MM.1S (cell line): ENCODE results near the gene UBE2D2.

Experiments used
- DNase-seq: peaks from one replicate; pipeline ENCODE4 v3.0.0-alpha.2; 2015
- H2AFZ ChIP-seq: fragments of 300-600 bp; sonication (generic); 2 replicates; pipeline ENCODE4 v1.6.0; 2016; ENCODE audit warnings: antibody characterized with exemption, low read length
- H3F3A ChIP-seq: fragments of 300-600 bp; sonication (generic); 2 replicates; pipeline ENCODE4 v1.6.1; 2016; ENCODE audit warnings: mild to moderate bottlenecking, antibody characterized with exemption, low read length, moderate library complexity, mixed read lengths; ENCODE audit not compliant: insufficient read depth
- H3K27ac ChIP-seq: fragments of 300-600 bp; sonication (generic); 2 replicates; pipeline ENCODE4 v1.5.1; 2016; ENCODE audit warnings: mild to moderate bottlenecking, low read length
- H3K27me3 ChIP-seq: fragments of 300-600 bp; sonication (generic); replicated peaks from 2 replicates; pipeline ENCODE4 v1.6.0; 2016; ENCODE audit warnings: low read length; ENCODE audit not compliant: insufficient read depth
- H3K36me3 ChIP-seq: fragments of 300-600 bp; sonication (generic); replicated peaks from 2 replicates; pipeline ENCODE4 v1.6.1; 2016; ENCODE audit warnings: mild to moderate bottlenecking, low read length, mixed read lengths; ENCODE audit not compliant: insufficient read depth
- H3K4me1 ChIP-seq: fragments of 300-600 bp; sonication (generic); 2 replicates; pipeline ENCODE4 v1.6.1; 2016; ENCODE audit warnings: low read length, mixed read lengths
- H3K4me2 ChIP-seq: fragments of 300-600 bp; sonication (generic); 2 replicates; pipeline ENCODE4 v1.6.0; 2016; ENCODE audit warnings: low read depth, low read length
- H3K4me3 ChIP-seq: fragments of 300-600 bp; sonication (generic); 2 replicates; pipeline ENCODE4 v1.5.1; 2016; ENCODE audit warnings: low read length, mixed read lengths
- H3K79me2 ChIP-seq: fragments of 300-600 bp; sonication (generic); 2 replicates; pipeline ENCODE4 v1.6.1; 2016; ENCODE audit warnings: mixed run types, low read length, mixed read lengths
- H3K9ac ChIP-seq: fragments of 300-600 bp; sonication (generic); 2 replicates; pipeline ENCODE4 v1.6.1; 2016; ENCODE audit warnings: low read length, mixed read lengths
- H3K9me2 ChIP-seq: fragments of 300-600 bp; sonication (generic); replicated peaks from 2 replicates; pipeline ENCODE4 v1.6.1; 2016; ENCODE audit warnings: mild to moderate bottlenecking, low read length, mixed read lengths; ENCODE audit not compliant: insufficient read depth
- H3K9me3 ChIP-seq: fragments of 300-600 bp; sonication (generic); replicated peaks from 2 replicates; pipeline ENCODE4 v1.6.1; 2016; ENCODE audit warnings: mild to moderate bottlenecking, low read length, mixed read lengths; ENCODE audit not compliant: insufficient read depth
- H4K20me1 ChIP-seq: fragments of 300-600 bp; sonication (generic); 2 replicates; pipeline ENCODE4 v1.6.1; 2016; ENCODE audit warnings: mild to moderate bottlenecking, low read length, moderate library complexity, mixed read lengths; ENCODE audit not compliant: insufficient read depth
- CTCF ChIP-seq: fragments of 300-600 bp; sonication (generic); IDR thresholded peaks from 2 replicates; pipeline ENCODE4 v1.5.1; 2016; ENCODE audit warnings: antibody characterized with exemption, low read length, mixed read lengths
- EZH2 ChIP-seq: fragments of 300-600 bp; sonication (generic); optimal IDR thresholded peaks from 2 replicates; pipeline ENCODE3; 2017; ENCODE audit warnings: low read depth, mild to moderate bottlenecking, antibody characterized with exemption, low read length, mixed read lengths
- EZH2phosphoT487 ChIP-seq: fragments of 300-600 bp; sonication (generic); IDR thresholded peaks from 2 replicates; pipeline ENCODE4 v1.6.1; 2018; ENCODE audit warnings: antibody characterized with exemption, low read length

The UBE2D2 gene

GRCh38 chr5:139658928-139659667 is 98.0 kb downstream of the UBE2D2 start:
- no peaks in the 10 kb centered on the region for H3K9me3 ChIP-seq
- no peak overlapping the region for H3K4me2 ChIP-seq
- no peak overlapping the region for H3K9ac ChIP-seq
- H3K79me2 ChIP-seq: peaks cover 99% of the 10 kb centered on the region
- H3K9me2 ChIP-seq: no peaks in the 10 kb centered on the region
- H3K27me3 ChIP-seq: no peaks in the 10 kb centered on the region
- no peak for TF ChIP-seq EZH2
- no peak for TF ChIP-seq EZH2phosphoT487
- no peak overlapping the region for H3K4me3 ChIP-seq
- peaks cover 20% of the 10 kb centered on the region; the same call in 1 of the 2 replicates for H4K20me1 ChIP-seq
- DNase-seq: no peak
- H3K27ac ChIP-seq: no peak overlapping the region
- no peaks in the 10 kb centered on the region for H3K36me3 ChIP-seq
- no peak overlapping the region for H2AFZ ChIP-seq
- peaks cover 9% of the 10 kb centered on the region for H3K4me1 ChIP-seq
- no peaks in the 10 kb centered on the region for H3F3A ChIP-seq

GRCh38 chr5:139659695-139660101 is 98.6 kb downstream of the UBE2D2 start:
- H2AFZ ChIP-seq: no peak overlapping the region
- no peak overlapping the region for H3K4me3 ChIP-seq
- TF ChIP-seq EZH2: no peak
- TF ChIP-seq CTCF: no peak
- TF ChIP-seq EZH2phosphoT487: no peak
- H3K4me2 ChIP-seq: no peak overlapping the region
- H3K79me2 ChIP-seq: peaks cover 99% of the 10 kb centered on the region
- peaks cover 9% of the 10 kb centered on the region for H3K4me1 ChIP-seq
- DNase-seq: no peak
- no peaks in the 10 kb centered on the region for H3F3A ChIP-seq
- H3K27me3 ChIP-seq: no peaks in the 10 kb centered on the region
- H3K9me3 ChIP-seq: no peaks in the 10 kb centered on the region
- no peaks in the 10 kb centered on the region for H3K9me2 ChIP-seq
- no peak overlapping the region for H3K27ac ChIP-seq
- H4K20me1 ChIP-seq: peaks cover 15% of the 10 kb centered on the region; the same call in 1 of the 2 replicates
- H3K9ac ChIP-seq: no peak overlapping the region
- no peaks in the 10 kb centered on the region for H3K36me3 ChIP-seq

- Histone ChIP-seq H3K9ac (no peak overlapping the region), H3K27me3 (no peaks in the 10 kb centered on the region), H4K20me1 (peaks cover 14% of the 10 kb centered on the region; the same call in 1 of the 2 replicates), H3K9me2 (no peaks in the 10 kb centered on the region), H3K4me1 (peaks cover 9% of the 10 kb centered on the region), H3K9me3 (no peaks in the 10 kb centered on the region), H3K79me2 (peaks cover 99% of the 10 kb centered on the region), H3K36me3 (no peaks in the 10 kb centered on the region), H3K4me2 (no peak overlapping the region), H3K4me3 (no peak overlapping the region), H3F3A (no peaks in the 10 kb centered on the region), H2AFZ (no peak overlapping the region), H3K27ac (no peak overlapping the region)
- DNase-seq: no peak
- no peak for TF ChIP-seq CTCF
Measured at GRCh38 chr5:139660105-139660922, 99.2 kb downstream of the UBE2D2 start.
